ENCODE data around the gene ZNF417.
"Not testable (repeated sequence)": the region's sequence is repeated elsewhere in the genome, so short reads cannot be mapped to it uniquely, and the experiment has no call there.

DNA sequence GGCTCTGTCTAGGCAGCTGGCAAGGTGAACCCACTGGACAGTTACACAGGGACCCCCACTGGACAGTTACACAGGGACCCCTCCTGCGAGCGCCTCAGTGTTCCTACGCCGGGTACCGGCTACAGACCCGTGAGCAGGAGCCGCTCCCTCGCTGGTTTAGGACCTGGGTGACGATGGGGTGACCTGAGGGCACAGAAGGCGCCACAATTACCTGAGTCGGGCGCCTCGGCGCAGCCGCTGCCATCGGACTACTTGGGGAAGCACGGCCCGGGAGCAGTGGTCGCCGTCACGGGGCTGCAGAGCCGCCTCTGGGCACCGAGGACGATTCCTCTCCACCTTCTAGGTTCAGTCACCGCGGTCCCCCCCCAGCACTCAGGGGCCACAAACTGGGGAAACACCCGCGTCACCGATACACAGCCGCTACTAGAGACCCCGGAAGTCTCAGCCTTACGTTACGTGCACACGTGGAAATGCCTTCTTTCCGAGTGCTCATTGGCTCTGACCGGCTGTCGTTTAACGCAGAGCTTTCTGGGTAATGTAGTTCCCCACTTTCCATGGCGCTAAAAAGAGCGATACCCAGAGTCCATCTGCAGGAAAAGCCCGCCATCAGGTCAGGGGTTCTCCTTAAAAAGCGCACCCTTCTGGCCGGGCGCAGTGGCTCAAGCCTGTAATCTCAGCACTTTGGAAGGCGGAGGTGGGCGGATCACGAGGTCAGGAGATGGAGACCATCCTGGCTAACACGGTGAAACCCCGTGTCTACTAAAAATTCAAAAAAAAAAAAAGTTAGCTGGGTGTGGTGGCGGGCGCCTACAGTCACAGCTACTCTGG, at the start of gene ZNF417:
- TF ChIP-seq, protein P1, sequence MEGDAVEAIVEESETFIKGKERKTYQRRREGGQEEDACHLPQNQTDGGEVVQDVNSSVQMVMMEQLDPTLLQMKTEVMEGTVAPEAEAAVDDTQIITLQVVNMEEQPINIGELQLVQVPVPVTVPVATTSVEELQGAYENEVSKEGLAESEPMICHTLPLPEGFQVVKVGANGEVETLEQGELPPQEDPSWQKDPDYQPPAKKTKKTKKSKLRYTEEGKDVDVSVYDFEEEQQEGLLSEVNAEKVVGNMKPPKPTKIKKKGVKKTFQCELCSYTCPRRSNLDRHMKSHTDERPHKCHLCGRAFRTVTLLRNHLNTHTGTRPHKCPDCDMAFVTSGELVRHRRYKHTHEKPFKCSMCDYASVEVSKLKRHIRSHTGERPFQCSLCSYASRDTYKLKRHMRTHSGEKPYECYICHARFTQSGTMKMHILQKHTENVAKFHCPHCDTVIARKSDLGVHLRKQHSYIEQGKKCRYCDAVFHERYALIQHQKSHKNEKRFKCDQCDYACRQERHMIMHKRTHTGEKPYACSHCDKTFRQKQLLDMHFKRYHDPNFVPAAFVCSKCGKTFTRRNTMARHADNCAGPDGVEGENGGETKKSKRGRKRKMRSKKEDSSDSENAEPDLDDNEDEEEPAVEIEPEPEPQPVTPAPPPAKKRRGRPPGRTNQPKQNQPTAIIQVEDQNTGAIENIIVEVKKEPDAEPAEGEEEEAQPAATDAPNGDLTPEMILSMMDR (IDR thresholded peaks at IDR 0.05; ENCODE audit: borderline replicate concordance, extremely low read depth, low read length, poor library complexity, severe bottlenecking), result peak; percentile 43
- not testable (repeated sequence) for TF ChIP-seq EZH2 (IDR thresholded peaks at IDR 0.05; ENCODE audit: borderline replicate concordance, low read depth, low read length, severe bottlenecking)

All from DND-41 (cell line).